ENCODE data around the gene SETD3.

SETD3 gene

DNA sequence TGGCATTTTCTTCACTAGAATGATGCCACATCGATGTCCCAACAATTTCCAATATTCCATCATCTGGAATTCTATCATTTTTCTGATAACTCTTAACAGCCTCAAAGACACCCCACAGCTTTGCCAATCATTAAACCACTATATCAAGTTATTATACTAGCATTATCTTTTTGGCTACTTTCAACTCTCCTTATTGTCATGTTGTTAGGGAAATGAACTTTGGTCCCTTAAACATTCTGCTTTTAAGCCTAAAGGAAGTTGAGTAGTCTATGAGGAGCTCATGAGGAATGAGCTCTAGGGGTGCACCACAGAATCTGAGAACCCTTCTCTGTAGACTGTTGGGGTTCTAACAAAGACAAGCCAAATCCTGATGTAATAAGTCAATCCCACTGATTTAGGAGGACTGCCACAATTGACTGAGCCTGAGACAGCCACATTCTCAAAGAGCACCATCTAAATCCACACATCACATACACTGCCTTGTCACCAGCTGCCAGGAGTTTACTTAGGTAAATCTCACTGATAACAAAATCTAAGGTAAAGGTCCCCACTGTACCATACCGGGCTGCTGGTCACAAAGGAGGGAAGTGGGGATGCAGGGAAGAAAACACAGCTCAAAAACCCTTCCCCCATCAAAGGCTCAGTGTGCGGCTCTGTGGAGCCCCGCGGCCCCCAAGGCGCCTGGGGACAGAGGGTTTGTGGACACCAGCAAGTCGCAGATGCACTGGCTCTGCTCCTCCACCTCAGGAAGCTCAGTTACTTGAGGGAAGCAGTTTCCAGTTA lies 58.2 kb downstream of the SETD3 start:
- DNase-seq (ENCODE audit: low spot score) = no peak

DNA sequence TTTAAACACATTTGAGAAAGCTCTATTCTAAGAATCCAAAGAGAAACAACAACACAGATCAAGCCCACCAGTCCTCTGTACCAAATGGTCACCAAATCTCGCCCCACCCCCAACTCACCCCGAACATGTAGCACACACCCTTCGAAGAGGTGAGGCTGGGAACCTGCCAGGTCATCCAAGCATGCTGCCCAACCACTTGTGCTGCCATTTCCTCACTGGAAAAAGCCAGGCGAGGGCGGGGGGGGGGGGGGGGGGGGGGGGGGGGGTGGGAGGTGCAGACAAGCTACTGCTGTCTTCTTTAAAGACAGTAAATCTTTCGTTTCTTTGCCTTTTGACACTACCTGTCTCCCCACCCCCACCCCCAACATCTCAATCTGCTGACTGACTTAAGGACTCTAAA lies 59.9 kb downstream of the SETD3 start:
- DNase-seq (ENCODE audit: low spot score) = no peak

DNA sequence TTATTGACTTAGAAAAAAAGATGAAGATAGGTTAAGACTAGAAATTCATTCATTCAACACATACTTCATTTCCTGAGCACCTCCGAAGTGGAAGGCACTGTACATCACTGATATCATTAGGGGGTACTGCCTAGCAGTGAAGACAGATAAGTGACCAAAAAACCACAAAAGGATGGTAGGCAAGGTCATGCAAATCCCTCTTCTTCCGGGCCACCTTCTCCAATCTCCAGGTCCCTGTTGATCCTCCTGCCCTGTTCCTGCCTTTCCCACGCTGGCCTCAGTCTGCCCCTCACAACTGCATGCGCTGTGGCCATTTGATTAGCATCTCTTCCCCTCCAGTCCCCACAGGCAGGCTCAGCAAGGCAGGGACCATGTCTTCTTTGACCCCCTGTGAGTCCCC lies 60.8 kb downstream of the SETD3 start:
- no peak for DNase-seq (ENCODE audit: low spot score)

DNA sequence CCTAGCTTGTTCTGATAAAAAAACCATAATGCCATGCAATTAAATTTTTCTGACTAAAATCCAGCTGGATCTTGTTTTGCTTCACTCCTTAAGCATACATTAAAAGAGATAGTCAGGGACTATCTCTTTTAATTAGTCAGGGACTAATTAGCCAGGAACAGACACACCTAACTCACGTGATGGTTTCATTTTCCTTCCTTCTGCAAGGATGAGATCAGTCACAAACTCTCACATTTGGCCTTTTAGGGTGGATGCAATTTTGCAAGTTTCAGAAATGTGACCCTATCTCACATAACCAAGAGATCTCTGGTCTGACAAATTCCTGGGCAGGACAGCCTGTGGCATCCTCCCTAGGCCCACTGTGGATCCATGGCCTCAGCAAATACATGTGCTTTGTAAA lies 62.4 kb downstream of the SETD3 start:
- no peak for DNase-seq (ENCODE audit: low spot score)

DNA sequence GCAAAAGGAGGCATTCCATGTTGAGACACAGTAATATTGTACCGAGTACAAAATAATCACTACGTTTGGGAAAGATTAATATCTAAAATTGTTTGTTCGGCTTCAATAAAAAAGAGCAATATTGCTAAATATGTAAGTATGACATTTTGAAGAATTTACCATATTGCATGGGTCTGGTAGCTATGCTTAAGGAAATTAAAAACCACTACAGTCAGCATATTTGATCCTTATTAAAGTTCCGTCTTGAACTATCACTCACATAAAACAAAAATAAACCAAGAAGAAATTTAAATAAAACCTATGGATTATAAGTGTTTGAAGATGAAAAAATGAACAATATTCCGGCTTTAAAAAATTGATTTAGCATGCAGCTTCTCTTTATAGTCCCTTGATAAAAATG lies 63.8 kb downstream of the SETD3 start:
- no peak for DNase-seq (ENCODE audit: low spot score)

DNA sequence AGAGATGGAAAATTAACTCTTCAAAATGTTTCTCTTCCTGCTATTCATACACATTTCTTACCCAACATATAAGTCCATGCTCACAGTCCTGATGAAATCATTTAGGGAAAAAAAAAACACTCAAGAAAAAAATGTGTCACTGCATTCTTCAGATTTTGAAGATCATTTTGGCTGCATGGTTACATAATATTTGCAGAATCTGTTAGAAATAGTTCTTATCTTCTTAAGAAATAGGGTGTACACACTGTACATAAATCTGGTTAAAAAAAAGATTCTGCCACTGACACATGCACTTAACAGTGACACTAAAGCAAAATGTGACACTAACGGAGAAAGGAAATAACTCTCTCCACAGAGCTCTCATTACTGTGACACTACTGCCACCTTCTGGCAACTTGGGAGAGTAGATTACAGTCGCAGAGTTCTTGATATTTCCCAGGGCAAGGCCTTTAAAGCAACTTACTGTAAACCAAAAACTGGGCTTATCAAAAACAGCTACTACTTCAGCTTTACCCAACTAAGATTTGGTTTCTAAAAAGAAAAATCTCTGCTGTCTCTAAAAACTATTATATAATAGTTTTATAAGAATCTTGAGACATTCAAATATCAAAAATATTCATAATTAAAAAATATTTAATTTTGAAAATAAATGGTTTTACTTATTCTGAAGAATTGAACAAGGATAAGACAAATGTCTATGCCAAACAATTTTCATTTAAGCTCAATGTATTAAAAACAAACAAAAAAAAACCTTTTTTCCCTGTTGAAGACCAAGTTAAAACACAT lies 65.0 kb downstream of the SETD3 start:
- DNase-seq (ENCODE audit: low spot score) = no peak

DNA sequence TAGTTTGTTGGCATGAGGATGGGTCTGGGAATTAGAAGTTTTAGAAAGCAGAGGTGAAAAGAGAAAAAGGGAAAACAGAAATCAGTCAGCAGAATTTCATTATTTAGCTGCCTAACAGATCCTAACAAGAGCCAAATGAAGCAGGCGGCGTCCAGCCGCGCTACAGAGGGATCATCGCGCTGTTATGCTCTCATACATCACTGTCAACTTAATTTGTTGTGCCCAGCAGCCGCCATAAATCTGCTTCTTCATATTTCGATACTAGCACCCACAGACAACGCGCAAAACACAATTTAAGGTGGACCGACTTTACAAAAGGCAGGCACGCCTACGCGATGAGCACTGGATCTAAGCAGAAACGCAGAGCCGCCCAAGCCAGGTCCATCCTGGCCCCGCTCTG lies 66.7 kb downstream of the SETD3 start:
- DNase-seq (ENCODE audit: low spot score) = no peak

DNA sequence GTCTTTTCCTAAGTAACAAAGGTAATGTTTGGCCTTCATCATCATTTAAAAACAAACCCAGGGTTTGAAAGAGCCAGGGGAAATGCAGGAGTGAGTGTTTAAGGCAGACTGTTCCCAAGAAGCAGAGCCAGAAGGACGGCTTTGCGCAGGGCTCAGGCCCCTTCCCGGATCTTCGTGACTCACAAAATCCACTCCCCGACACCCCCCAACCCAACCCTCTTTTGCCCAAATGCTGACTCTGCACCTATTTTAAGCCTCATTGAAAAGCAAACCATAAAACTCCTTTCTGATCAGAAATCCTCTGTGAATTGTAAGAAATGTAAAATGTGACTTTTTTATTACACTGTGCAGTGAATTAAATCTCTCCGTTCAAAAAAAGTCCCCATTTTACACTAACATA lies 67.5 kb downstream of the SETD3 start:
- DNase-seq (ENCODE audit: low spot score) = peak; percentile 36

DNA sequence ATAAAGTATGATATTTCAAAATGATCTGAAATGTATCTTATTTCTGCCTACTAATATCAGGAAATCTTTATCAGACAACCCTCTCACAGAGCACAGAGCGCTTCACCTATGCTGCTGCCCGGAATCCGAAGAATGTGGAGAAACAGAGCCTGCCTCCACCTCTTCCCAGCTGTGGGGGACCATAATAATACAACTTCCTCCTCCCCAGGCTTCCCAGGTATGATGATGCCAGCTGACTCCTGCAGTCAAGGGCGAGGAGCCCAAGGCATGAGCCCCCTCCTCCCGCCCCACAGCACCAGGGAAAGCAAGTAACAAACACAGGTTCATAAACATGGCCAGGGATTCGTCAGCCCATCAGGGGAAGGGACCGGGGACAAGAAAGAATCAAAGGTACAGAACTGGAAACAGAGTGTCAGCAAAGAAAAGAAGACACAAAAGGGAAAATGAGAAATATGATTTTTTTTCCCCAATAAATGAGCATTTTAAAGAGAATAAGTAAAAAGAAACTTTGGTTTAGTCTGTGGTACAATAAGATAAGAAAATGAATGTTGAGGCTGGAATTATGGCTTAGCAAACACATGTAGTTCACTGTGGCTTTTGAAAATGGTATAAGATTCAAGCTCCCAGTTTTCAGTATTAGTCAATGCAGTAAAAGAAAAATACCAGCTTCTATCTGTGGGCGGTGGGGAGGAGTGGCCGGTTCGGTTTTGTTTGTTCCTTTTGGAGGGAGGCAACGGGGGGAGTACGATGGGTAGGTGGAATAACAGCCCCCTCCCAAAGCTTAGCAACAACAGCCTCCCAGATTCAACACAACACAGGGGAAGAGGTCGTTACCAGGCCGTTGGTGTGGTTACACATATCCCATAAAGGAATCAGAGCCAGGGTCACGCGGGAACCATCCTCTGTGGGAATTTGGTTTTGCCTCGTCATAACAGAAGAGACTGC lies 68.3 kb downstream of the SETD3 start:
- peak; percentile 39 for DNase-seq (ENCODE audit: low spot score)

DNA sequence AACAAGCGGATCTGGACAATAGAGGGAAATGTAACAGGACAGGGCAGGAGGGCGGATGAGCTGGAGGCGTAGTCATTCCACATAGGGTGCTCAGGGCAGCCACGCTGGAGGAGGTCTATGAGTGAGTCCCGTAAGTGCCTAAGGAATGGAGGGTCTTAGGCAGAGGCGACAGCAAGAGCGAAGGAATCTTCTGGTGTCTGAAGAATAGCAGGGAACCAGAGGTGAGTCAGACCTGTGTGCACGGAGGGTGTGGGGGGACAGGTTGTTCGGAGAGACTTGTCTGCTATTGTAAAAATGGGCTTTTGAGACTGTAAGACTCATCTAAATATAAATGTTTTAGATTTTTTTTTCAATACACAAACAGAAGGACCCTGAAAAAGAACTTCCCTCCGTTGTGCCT lies 70.6 kb downstream of the SETD3 start:
- DNase-seq (ENCODE audit: low spot score) = no peak

DNA sequence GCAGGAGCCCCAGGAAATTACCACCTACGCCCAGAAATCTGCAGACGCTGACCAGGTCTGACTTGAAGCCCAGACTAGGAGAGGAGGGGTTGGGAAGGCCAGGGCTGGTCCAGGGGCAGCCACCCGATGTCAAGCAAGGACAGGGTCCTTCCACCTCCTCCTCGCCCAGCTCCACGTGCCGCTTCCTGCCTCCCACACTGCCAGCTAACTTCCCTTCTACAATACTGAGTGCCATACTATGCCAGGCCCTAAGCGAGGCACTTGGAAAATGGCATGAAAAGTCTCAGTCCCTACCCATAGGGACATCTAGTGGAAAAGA lies 71.7 kb downstream of the SETD3 start:
- no peak for DNase-seq (ENCODE audit: low spot score)

DNA sequence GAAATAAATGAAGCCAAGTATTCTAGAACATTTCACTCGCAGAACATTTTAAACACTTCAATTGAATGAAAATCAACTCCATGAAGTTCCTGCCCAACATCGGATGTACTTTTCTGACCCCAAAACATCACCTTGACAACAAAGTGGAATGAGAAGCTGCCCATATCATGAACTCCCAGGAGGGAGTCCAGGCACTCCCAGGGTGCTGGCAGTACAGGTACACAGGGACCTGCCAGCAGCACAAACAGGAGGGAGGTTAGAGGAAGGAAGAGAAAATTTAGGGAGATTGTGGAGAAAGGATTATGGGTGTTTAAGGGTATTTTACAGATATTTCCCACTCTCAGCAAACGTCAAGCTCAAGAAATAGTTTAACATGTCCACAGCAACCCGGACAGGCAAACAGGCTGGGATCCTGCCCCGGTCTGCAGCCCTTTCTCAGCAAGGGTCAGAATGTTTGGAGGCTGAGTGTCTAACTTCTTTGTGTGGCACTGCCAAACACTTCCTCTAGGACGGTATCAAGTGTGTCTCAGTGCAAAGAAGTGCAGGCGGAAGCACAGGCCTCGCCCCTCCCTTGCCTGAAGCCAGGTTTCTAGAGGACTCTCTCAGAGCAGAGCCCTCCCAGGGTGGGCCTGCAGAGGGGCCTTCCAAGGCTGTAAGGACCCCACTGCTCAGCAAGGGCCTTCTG lies 72.2 kb downstream of the SETD3 start:
- DNase-seq (ENCODE audit: low spot score) = no peak

DNA sequence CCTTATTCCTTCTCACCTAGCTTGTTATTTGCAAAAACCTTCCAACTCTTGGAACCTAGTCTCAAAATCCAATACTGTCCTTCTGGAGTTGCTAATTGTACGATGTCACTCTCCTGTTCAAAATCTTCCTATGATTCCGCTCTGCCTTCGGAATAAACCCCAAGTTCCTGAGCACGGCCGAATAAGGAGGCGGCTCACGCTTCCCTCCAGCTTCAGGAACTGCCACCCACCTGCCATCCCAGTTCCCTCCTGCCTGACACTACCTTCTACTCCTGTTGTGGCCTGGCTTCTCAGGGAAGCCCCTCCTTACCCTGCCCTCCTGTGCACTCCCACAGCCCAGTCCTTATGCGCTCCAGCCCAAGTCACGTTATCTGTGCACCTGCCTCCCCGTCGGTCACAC lies 73.2 kb downstream of the SETD3 start:
- no peak for DNase-seq (ENCODE audit: low spot score)

DNA sequence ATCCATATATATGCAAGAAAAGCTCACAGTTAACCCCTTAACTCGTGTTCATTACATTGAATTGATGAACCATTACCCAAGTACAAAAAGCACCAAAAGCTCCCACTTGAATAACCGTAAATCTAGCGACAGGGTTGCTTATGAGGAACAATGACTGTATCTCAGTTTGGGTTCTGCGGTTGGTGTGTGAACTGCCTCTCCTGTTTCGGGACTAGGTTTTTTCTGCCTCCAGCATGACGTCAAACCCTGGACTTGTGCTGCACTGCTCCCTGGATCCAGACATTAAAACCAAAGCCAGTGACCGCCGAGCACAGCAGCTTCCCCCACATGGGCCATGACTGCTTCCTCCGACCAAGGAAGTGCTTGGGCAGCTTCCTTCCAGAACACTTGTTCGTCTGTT lies 77.7 kb downstream of the SETD3 start:
- DNase-seq (ENCODE audit: low spot score) = no peak

DNA sequence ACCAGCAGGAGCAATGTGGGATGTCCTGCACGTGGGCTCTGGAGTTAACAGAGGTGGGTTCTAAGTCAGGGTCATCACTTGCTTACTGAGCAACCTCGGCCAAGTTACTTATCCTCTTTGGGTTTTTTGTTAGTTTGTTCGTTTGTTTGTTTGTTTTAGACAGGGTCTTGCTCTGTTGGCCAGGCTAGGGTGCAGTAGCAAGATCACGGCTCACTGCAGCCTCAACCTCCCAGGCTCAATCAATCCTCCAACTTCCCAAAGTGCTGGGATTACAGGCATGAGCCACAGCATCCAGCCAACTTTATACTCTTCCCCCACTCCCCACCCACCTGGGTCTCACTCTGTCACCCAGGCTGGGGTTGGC lies 78.4 kb downstream of the SETD3 start:
- DNase-seq (ENCODE audit: low spot score) = no peak

DNA sequence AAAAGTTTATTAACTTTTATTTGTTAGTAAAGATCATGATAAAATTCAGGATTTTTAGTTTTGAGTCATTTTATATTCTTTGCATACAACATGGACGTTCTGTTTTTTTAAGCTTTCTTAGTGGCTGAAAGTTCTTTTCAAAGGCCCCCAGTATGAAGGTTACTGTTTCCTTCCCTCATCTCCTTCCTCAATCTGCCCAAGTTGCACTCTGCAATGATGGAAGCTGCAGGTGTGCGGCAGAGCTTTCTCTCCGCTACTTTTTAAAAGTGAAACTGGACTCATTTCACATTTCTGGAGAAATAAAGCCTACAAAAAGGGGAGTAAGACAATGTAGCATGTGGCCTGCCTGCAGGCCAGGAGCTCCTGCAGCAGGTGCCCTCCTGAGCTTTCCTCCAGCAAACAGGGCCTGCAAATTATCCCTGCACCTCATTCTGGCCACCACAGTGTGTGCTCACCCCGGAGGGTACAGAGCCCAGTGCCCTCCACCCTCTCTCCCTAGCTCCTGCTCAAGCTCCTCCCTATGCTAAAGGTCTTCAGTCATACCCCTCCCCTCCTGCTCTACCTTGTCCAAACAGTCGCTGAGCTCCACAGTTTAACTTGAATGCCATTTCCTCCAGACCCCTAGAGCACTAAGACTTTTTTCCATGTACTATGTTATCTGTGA lies 78.9 kb downstream of the SETD3 start:
- no peak for DNase-seq (ENCODE audit: low spot score)

DNA sequence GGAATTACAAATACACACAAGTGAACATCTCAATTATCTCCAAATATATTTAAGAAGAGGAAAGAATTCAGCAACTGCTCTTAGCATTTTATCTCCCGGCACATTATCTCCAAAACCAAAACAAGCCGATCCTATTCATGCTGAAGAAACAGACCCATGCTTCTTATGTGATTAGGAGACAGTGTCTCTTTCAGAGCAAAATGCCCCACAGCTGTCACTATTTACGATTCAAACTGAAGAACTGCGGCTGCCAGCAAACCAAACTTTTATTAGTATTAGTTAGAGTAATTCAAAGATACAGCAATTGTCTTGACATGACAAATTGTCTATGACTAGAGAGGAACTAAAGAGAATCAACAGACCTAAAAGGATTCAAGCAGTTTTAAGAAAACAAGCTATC lies 79.4 kb downstream of the SETD3 start:
- no peak for DNase-seq (ENCODE audit: low spot score)

DNA sequence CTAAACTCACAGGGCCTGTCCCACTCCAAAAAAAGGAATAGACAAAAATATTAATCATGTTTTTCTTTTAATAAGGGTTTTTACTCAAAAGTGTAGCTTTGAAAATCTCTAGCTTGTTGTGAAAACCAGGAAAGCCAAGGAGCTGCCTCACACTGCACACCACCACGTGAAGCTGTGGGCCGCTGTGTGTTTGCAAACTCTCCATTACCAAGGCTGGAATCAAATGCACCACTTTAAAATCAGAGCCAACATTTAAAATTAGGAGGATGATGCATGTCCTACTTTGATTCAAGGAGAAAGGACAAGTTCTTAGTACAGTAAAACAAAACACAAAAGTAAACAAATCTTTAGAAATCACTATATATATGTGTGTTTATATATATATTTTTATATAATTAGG lies 83.0 kb downstream of the SETD3 start:
- no peak for DNase-seq (ENCODE audit: low spot score)

DNA sequence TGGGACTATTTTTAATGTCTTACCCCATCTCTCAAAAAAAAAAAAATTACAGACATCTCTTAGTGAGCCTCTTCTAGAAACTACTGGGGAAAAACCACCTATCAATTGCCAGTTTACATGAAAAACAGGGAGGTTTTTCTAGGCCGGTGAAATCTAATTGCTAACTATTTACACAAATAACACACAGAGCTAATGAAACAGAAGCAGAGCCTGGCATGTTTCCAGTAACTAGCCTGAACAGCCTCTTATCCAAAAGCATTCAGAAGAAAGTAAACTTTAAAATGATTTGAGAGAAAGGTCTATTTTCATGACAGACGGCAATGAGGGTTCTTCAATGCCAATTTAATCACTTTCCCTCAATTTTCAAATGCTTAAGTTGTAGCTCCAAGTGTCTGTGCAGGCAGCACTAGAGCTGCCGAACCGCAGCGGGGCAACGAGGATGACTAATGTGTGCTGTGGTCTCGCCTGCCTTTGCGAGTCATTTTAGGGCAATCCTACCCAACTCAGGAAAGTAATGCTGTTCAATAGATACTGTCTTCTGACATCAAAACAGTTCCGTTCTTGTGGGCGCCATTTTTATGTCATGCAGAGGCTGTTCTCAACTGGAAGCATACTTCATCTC lies 84.6 kb downstream of the SETD3 start:
- DNase-seq (ENCODE audit: low spot score) = no peak

DNA sequence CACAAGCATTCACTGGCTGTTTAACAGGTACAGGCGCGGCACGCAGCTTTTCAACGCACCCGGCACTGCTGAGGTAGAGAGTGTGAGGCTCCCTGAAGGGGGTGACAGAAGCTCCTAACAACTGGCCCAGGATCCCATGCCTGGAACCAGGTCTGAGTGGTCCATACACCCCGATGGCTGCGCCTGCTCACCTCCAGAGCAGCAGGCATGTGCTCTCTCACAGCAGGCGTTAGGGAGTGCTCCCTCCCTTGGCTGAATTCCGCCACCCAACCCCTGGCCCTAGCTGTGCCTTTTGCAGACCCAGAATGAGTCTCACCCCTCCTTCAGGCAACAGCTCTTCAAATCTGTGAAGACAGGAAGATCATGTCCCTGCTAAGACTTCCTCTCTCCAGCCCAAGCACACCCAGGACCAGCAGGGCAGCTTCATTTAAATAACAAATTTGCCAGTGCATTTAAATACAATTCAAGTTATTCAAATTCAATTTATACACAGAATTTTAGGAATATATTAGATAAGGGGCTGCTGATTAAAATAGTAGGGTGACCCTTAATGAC lies 86.0 kb downstream of the SETD3 start:
- no peak for DNase-seq (ENCODE audit: low spot score)

All from ecto neural progenitor cell (in vitro differentiated cells).